PFSK-1 (cell line): ENCODE measurements around the gene HTT.

Experiments used
- FOXP2 ChIP-seq: optimal IDR thresholded peaks from 2 replicates; pipeline ENCODE3; 2011; ENCODE audit warnings: borderline replicate concordance, control low read depth, inconsistent platforms; ENCODE audit not compliant: insufficient read depth; ENCODE audit errors: extremely low read length, extremely low read depth
- POLR2AphosphoS5 ChIP-seq: IDR thresholded peaks from 2 replicates; pipeline ENCODE4 v1.6.1; 2012; ENCODE audit warnings: low read depth, mild to moderate bottlenecking, control low read depth, low read length, moderate library complexity
- SIN3A ChIP-seq: IDR thresholded peaks from 2 replicates; pipeline ENCODE4 v1.6.1; 2012; ENCODE audit warnings: mild to moderate bottlenecking, low read length, moderate library complexity, borderline replicate concordance; ENCODE audit not compliant: insufficient read depth
- TAF1 ChIP-seq: IDR thresholded peaks from 2 replicates; pipeline ENCODE4 v1.6.1; 2012; ENCODE audit warnings: low read length, control low read depth, borderline replicate concordance; ENCODE audit not compliant: insufficient read depth
- TF ChIP-seq, protein P1 (sequence below), 2 experiments: IDR thresholded peaks; 2 replicates each; pipeline versions ENCODE4 v1.6.1 to v1.8.0; 2011 to 2012; ENCODE audit warnings: low read depth in 2 of 2, low read length in 2 of 2, control low read depth in 1 of 2, inconsistent platforms in 1 of 2, mild to moderate bottlenecking in 1 of 2, moderate library complexity in 1 of 2; ENCODE audit not compliant: insufficient read depth in 1 of 2

The HTT gene

DNA sequence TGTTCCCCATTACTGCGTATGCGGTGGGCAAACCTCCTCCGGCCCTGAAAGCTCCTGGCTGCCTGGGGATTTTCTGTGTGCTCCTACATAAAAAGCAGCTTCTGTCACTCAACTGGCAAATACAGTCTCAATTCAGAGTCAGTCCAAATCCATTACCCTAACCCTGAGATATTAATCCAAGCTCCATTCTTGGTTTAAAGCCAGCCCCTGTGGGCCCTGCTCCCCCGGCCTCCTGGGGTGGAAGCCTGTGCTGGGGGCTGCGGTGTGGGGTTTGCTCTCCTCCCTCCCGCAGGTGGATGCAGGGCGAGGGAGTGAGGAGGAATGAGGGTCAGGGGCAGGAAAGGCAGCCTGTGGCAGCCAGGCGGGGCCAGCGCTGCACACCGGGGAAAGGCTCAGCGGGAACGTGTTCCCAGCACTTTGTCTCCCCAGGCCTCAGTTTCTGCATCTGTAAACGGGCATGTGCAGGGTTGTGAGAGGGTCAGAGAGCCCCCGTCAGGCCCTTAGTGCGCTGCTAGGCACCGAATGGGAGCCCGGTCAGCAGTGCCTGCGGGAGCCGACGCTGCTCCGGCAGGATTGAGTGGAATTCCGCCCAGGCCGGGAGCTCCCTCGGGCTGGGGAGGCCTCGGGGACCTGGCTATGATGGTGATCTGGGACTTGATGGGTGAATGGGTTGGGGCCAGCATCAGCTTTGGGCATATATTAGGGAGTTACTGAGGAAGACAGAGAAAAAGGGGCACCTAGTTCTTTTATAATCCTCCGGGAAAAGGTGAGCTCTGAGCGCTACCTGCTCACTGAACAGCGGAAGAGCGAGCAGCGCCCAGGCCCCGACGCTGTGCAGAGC, 212.1 kb downstream of the HTT start:
- TF ChIP-seq TAF1: no peak

DNA sequence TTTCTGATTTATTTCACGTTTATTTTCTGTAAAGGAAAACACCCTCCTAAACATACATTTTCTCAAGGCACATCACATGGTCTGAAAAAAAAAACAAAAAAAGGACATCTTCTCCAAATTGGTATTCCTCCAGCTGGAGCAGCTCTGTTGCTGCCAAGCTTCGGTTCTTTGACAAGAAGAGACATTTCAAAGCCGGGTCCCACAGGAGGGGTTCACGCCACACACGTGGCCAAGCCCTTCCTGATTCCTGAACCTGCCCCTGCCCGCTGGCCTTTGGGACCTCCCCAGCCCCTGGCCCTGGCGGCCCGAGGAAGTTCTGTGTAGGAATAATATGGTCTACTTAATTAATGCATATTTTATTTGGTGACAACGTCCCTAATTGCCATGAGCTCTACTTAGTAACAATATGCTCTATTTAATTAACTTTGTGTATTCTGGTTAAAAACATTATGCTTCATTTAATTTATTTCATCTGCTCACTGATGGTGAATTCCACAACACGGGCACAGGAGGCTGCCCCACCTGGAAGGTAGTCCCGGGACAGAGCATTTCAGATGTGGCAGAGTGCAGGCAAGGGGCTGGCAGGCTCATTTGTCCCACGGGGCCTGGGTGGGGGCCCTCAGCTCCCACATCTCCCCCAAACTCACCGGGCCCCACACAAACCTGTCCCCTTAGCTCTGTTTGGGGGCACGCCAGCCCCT, 212.9 kb downstream of the HTT start:
- TF ChIP-seq FOXP2 (no peak), TAF1 (no peak), SIN3A (no peak), POLR2AphosphoS5 (no peak)
- TF ChIP-seq, protein P1, sequence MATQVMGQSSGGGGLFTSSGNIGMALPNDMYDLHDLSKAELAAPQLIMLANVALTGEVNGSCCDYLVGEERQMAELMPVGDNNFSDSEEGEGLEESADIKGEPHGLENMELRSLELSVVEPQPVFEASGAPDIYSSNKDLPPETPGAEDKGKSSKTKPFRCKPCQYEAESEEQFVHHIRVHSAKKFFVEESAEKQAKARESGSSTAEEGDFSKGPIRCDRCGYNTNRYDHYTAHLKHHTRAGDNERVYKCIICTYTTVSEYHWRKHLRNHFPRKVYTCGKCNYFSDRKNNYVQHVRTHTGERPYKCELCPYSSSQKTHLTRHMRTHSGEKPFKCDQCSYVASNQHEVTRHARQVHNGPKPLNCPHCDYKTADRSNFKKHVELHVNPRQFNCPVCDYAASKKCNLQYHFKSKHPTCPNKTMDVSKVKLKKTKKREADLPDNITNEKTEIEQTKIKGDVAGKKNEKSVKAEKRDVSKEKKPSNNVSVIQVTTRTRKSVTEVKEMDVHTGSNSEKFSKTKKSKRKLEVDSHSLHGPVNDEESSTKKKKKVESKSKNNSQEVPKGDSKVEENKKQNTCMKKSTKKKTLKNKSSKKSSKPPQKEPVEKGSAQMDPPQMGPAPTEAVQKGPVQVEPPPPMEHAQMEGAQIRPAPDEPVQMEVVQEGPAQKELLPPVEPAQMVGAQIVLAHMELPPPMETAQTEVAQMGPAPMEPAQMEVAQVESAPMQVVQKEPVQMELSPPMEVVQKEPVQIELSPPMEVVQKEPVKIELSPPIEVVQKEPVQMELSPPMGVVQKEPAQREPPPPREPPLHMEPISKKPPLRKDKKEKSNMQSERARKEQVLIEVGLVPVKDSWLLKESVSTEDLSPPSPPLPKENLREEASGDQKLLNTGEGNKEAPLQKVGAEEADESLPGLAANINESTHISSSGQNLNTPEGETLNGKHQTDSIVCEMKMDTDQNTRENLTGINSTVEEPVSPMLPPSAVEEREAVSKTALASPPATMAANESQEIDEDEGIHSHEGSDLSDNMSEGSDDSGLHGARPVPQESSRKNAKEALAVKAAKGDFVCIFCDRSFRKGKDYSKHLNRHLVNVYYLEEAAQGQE (IDR thresholded peaks at IDR 0.05; ENCODE audit: insufficient read depth in 1 of 2, low read depth in 2 of 2, low read length in 2 of 2): no peak

DNA sequence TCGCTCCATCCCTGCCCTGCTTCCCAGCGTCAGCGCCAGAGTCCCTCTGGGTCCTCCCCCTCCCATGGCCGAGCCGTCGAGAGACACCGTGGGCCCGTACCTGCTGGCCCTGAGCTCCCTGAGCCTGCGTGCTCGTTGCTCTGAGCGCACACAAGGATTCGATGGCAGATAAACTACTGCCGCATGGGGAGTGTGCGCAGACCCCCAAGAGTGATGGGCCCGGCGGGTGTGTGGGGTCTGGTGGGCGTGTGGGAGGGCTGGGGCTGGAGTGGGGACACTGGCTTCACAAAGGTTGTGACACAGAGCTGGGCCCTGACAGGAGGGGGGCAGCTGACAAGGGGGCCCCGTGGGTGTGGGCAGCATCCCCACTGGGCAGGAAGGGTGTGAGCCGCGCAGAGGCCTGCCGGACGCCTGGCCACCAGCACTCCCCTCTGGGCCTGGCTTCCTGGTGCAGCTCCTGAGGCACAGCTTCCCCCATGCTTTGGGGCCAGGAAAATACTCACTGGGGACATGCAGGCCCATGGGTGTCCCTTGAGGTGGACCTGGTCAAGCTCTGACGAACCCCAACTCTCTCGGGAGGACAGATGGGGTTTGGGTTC, 213.6 kb downstream of the HTT start:
- TF ChIP-seq, protein P1 (IDR thresholded peaks at IDR 0.05; ENCODE audit: insufficient read depth in 1 of 2, low read depth in 2 of 2, low read length in 2 of 2): no peak
- TF ChIP-seq TAF1 (no peak), SIN3A (no peak), POLR2AphosphoS5 (no peak), FOXP2 (no peak)

DNA sequence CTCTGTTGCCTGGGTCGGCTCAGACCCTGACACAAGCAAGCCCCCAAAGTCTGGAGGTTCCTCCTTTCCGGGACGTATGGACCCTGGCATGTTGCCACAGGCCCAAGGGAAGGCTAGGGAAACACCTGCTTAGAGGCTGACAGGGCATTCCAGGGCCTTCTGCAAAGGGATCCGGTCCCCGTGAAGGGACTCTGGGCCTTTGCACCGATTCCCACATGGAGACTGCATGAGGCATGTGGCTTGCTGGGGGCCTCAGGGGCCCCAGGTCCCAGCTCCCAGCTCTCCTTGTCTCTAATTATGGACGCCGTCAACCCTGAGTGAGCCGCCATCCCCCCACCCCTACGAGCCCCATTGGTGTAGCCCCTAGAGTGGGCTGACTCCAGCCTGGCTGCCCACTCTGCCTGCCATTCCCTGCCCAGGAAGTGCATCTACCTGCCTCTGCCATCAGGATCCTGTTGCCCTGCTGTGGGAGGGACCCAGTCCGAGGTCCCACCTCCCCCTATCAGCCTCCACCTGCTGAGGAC, 214.2 kb downstream of the HTT start:
- TF ChIP-seq, protein P1 (IDR thresholded peaks at IDR 0.05; ENCODE audit: insufficient read depth in 1 of 2, low read depth in 2 of 2, low read length in 2 of 2): no peak
- no peak for TF ChIP-seq FOXP2
- TF ChIP-seq SIN3A: no peak
- TF ChIP-seq TAF1: no peak
- TF ChIP-seq POLR2AphosphoS5: no peak

DNA sequence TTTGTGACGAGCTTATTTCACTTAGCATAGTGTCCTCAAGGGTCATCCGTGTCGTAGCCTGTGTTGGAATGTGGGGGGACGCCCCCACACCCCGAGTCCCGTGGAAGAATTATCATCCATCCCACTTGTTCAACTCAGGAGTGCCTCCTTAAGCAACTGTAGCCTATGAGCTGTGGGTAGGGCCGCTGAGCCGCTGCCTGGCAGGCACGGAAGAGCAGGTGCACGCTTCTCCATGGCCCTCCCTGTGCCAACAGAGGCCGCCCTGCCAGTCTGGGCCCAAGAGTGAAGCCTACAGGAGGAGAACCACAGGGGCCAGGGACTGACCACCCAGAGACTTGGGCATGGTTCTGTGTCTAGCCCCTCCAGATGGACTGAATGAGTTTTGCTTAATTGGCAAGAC, 216.0 kb downstream of the HTT start:
- TF ChIP-seq, protein P1 (IDR thresholded peaks at IDR 0.05; ENCODE audit: insufficient read depth in 1 of 2, low read depth in 2 of 2, low read length in 2 of 2): no peak
- no peak for TF ChIP-seq POLR2AphosphoS5
- TF ChIP-seq TAF1: no peak
- no peak for TF ChIP-seq FOXP2
- no peak for TF ChIP-seq SIN3A
